B cell (primary cell): ENCODE results near the gene METTL4. TPM values are rescaled to one million over a fixed set of nuclear protein-coding genes. Genes with fewer than 3 reads are reported as not detected.

Experiments used
- ATAC-seq: fragments of 200-7000 bp; cut with Tn5 transposase; one replicate; pipeline ENCODE4 v1.10.0; 2021; ENCODE audit warnings: low read depth, mild to moderate bottlenecking, moderate number of reproducible peaks, moderate library complexity
- CTCF ChIA-PET: fragments of 350-600 bp; sonication (Branson Sonifier 250); formaldehyde crosslinking; loops from one replicate; lab custom pipeline; 2021; ENCODE audit warnings: antibody characterized with exemption, inconsistent platforms; lab: Charles Lee
- POLR2A ChIA-PET: fragments of 350-600 bp; sonication (Branson Sonifier 250); formaldehyde crosslinking; loops from one replicate; lab custom pipeline; 2021; ENCODE audit warnings: antibody characterized with exemption; lab: Charles Lee
- DNase-seq: peaks from one replicate; pipeline ENCODE4 v3.0.0; 2013
- H2AFZ ChIP-seq: 2 replicates; pipeline ENCODE4 v1.6.1; 2012; ENCODE audit warnings: mild to moderate bottlenecking, low read depth, low read length; ENCODE audit not compliant: insufficient read depth, poor library complexity, severe bottlenecking
- H3K27ac ChIP-seq, 2 donors: 1 replicate in 1 of 2; 2 replicates in 1 of 2; pipeline ENCODE4 v1.5.1; 2012 to 2013; ENCODE audit warnings: low read length in 2 of 2, mild to moderate bottlenecking in 2 of 2, moderate library complexity in 1 of 2
- H3K27me3 ChIP-seq, 4 experiments: fragments of 200-600 bp in 1 of 4; sonication (generic) in 1 of 4; replicated peaks in 1 of 4; 1 replicate in 2 of 4; 2 replicates in 2 of 4; pipeline versions ENCODE4 v1.6.1 to v1.7.0; 2013 to 2016; ENCODE audit warnings: low read length in 3 of 4, mild to moderate bottlenecking in 2 of 4, mixed read lengths in 1 of 4, moderate library complexity in 1 of 4; ENCODE audit not compliant: insufficient read depth in 4 of 4, control insufficient read depth in 3 of 4; ENCODE audit errors: control extremely low read depth in 1 of 4
- H3K36me3 ChIP-seq, 2 experiments: replicated peaks in 1 of 2; 1 replicate in 1 of 2; 2 replicates in 1 of 2; pipeline versions ENCODE4 v1.6.1 to v1.7.1; 2013; ENCODE audit warnings: low read length in 1 of 2; ENCODE audit not compliant: insufficient read depth in 2 of 2, control insufficient read depth in 1 of 2; ENCODE audit errors: control extremely low read depth in 1 of 2, extremely low read depth in 1 of 2
- H3K4me1 ChIP-seq, 2 donors: fragments of 200-600 bp in 1 of 2; sonication (generic) in 1 of 2; 1 replicate in 1 of 2; 2 replicates in 1 of 2; pipeline versions ENCODE4 v1.5.1 to v1.6.1; 2013 to 2017; ENCODE audit warnings: low read length in 2 of 2; ENCODE audit not compliant: control insufficient read depth in 2 of 2, insufficient read depth in 2 of 2
- H3K4me2 ChIP-seq: replicated peaks from 2 replicates; pipeline ENCODE3; 2012; ENCODE audit warnings: mild to moderate bottlenecking, low read depth, low read length; ENCODE audit not compliant: poor library complexity, severe bottlenecking
- H3K4me3 ChIP-seq, 5 experiments: fragments of 200-600 bp in 1 of 5; sonication (generic) in 1 of 5; 1 replicate in 3 of 5; 2 replicates in 2 of 5; pipeline versions ENCODE4 v1.5.1 to v1.7.0; 2011 to 2016; ENCODE audit warnings: low read length in 4 of 5, mild to moderate bottlenecking in 4 of 5, low read depth in 2 of 5, control low read depth in 1 of 5, moderate library complexity in 1 of 5; ENCODE audit not compliant: insufficient read depth in 1 of 5; ENCODE audit errors: control extremely low read depth in 1 of 5, extremely low read depth in 1 of 5
- H3K79me2 ChIP-seq: fragments of 200-600 bp; sonication (generic); one replicate; pipeline ENCODE4 v1.6.0; 2016; ENCODE audit warnings: low read length; ENCODE audit not compliant: control insufficient read depth, insufficient read depth
- H3K9ac ChIP-seq: fragments of 200-600 bp; sonication (generic); 2 replicates; pipeline ENCODE4 v1.6.1; 2017; ENCODE audit warnings: mild to moderate bottlenecking, low read length, moderate library complexity
- H3K9me3 ChIP-seq, 3 donors: one replicate each; pipeline versions ENCODE4 v1.6.1 to v1.7.1; 2013; ENCODE audit warnings: low read length in 2 of 3; ENCODE audit not compliant: control insufficient read depth in 2 of 3, insufficient read depth in 1 of 3; ENCODE audit errors: control extremely low read depth in 1 of 3
- H4K20me1 ChIP-seq: 2 replicates; pipeline ENCODE4 v1.6.0; 2012; ENCODE audit warnings: mild to moderate bottlenecking, low read length; ENCODE audit not compliant: insufficient read depth, control insufficient read depth, poor library complexity, severe bottlenecking
- H3K27ac Mint-ChIP-seq: one replicate; pipeline ENCODE4 v1.8.0; 2021; ENCODE audit warnings: mixed read lengths
- H3K27me3 Mint-ChIP-seq: one replicate; pipeline ENCODE4 v1.8.0; 2021; ENCODE audit warnings: mixed read lengths
- H3K4me1 Mint-ChIP-seq: one replicate; pipeline ENCODE4 v1.8.0; 2021; ENCODE audit warnings: mixed read lengths
- H3K4me3 Mint-ChIP-seq: one replicate; pipeline ENCODE4 v1.8.0; 2021; ENCODE audit warnings: mixed read lengths
- H3K9me3 Mint-ChIP-seq: one replicate; pipeline ENCODE4 v1.8.0; 2022; ENCODE audit warnings: mixed read lengths; ENCODE audit not compliant: insufficient read depth
- EZH2 ChIP-seq: IDR thresholded peaks from 2 replicates; pipeline ENCODE4 v1.6.1; 2012; ENCODE audit warnings: borderline replicate concordance, low read depth, mild to moderate bottlenecking, moderate library complexity, low read length; ENCODE audit not compliant: insufficient read depth, poor library complexity, severe bottlenecking
- WGBS: methylation state at CpG from one replicate; pipeline ENCODE4 v1.1.5; 2013; ENCODE audit warnings: missing lambda C conversion rate; ENCODE audit not compliant: insufficient coverage; 5-methylcytosine and 5-hydroxymethylcytosine counted together
- intact Hi-C: fragments of 100-400 bp; cut with micrococcal nuclease; formaldehyde crosslinking; loops from one replicate; pipeline ENCODE4 v1.10.0; 2022
- polyA plus RNA-seq: library from polyadenylated mRNA; depleted of rRNA; stranded (reverse); fragments of >200 nt; gene quantifications from 2 replicates; pipeline ENCODE4 v1.2.3, GENCODE V29; 2012
- total RNA-seq, 2 donors: library from RNA; stranded (reverse); fragments of 120-200 nt in 1 of 2; gene quantifications; 1 replicate in 1 of 2; 2 replicates in 1 of 2; pipeline versions ENCODE4 v1.2.3 to v1.2.4, GENCODE V29; 2013 to 2022
- TF ChIP-seq, protein P1 (sequence below): fragments of 200-600 bp; IDR thresholded peaks from one replicate; pipeline ENCODE4 v1.8.0; 2022; ENCODE audit warnings: antibody characterized with exemption, mild to moderate bottlenecking

Gene METTL4
- total and polyA plus RNA-seq, 2 donors (not counting 1 experiment from before 2014, with no cell fraction given): 12.9 to 31.6 TPM

DNA sequence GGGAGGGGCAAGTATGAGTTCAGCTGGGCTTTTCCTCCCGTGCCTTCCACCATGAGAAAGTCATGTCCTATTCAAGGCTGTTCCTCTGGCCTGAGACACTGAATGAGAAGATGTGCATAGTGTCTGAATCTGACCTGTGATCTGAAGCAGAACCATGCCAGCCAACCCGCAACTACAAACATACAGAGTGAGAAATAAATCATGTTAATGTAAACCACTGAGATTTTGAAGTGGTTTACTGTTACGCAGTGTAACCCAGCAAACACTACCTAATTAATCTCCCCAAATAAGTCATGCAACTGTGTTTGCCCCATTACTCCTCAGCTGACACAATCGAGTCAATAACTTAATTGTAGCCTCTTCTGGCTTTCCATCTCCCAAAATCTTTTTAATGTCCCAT lies 49.2 kb downstream of the METTL4 start:
- H3K4me2 ChIP-seq: no peak overlapping the region
- Mint-ChIP-seq H3K27me3 (peaks cover 7% of the 10 kb centered on the region), H3K4me3 (no peak overlapping the region), H3K9me3 (no peaks in the 10 kb centered on the region), H3K27ac (no peak overlapping the region), H3K4me1 (peaks cover 4% of the 10 kb centered on the region)
- DNase-seq (no peak), ATAC-seq (no peak)
- H3K27me3 ChIP-seq: no peaks in the 10 kb centered on the region
- no peaks in the 10 kb centered on the region for H3K9me3 ChIP-seq
- CTCF ChIA-PET: interaction anchor here (0.7 to 1.4 kb wide), 3 partner anchors 14 to 418 kb away, joined by 3 to 4 read pairs (median 3); no protein-coding TSS in a partner anchor
- no peaks in the 10 kb centered on the region for H3K79me2 ChIP-seq
- no peak overlapping the region for H2AFZ ChIP-seq
- 32% methylated on average over 3 of the region's 4 CpGs for WGBS
- no peaks in the 10 kb centered on the region for H4K20me1 ChIP-seq
- intact Hi-C loops: no loop called here
- H3K4me1 ChIP-seq: no peaks in the 10 kb centered on the region
- TF ChIP-seq, protein P1, sequence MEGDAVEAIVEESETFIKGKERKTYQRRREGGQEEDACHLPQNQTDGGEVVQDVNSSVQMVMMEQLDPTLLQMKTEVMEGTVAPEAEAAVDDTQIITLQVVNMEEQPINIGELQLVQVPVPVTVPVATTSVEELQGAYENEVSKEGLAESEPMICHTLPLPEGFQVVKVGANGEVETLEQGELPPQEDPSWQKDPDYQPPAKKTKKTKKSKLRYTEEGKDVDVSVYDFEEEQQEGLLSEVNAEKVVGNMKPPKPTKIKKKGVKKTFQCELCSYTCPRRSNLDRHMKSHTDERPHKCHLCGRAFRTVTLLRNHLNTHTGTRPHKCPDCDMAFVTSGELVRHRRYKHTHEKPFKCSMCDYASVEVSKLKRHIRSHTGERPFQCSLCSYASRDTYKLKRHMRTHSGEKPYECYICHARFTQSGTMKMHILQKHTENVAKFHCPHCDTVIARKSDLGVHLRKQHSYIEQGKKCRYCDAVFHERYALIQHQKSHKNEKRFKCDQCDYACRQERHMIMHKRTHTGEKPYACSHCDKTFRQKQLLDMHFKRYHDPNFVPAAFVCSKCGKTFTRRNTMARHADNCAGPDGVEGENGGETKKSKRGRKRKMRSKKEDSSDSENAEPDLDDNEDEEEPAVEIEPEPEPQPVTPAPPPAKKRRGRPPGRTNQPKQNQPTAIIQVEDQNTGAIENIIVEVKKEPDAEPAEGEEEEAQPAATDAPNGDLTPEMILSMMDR: no peak
- TF ChIP-seq EZH2: no peak
- POLR2A ChIA-PET: no interaction called here
- no peak overlapping the region for H3K27ac ChIP-seq
- H3K9ac ChIP-seq: no peak overlapping the region
- no peaks in the 10 kb centered on the region for H3K36me3 ChIP-seq
- no peak overlapping the region for H3K4me3 ChIP-seq

GRCh38 chr18:2518473-2518872 lies 52.8 kb downstream of the METTL4 start:
- POLR2A ChIA-PET: no interaction called here
- H3K4me3 Mint-ChIP-seq: no peak overlapping the region
- TF ChIP-seq EZH2: no peak
- TF ChIP-seq, protein P1: no peak
- CTCF ChIA-PET: no interaction called here
- no peak overlapping the region for H2AFZ ChIP-seq
- H4K20me1 ChIP-seq: no peaks in the 10 kb centered on the region
- H3K36me3 ChIP-seq: no peaks in the 10 kb centered on the region
- no peak overlapping the region for H3K9ac ChIP-seq
- H3K27me3 Mint-ChIP-seq: peaks cover 7% of the 10 kb centered on the region
- H3K27me3 ChIP-seq: no peaks in the 10 kb centered on the region
- no peak for ATAC-seq
- H3K27ac Mint-ChIP-seq: no peak overlapping the region
- H3K4me1 Mint-ChIP-seq: peaks cover 20% of the 10 kb centered on the region
- H3K4me3 ChIP-seq: no peak overlapping the region
- no peak overlapping the region for H3K27ac ChIP-seq
- intact Hi-C loops: no loop called here
- H3K79me2 ChIP-seq: no peaks in the 10 kb centered on the region
- H3K4me1 ChIP-seq: peaks cover 9 to 12% of the 10 kb centered on the region in 2 donors
- DNase-seq: no peak
- no peaks in the 10 kb centered on the region for H3K9me3 Mint-ChIP-seq
- WGBS: 96% methylated on average over 5 of the region's 5 CpGs
- no peak overlapping the region for H3K4me2 ChIP-seq
- H3K9me3 ChIP-seq: peaks cover 1 to 4% (median 4%) of the 10 kb centered on the region in 3 donors
